HG02840 (cell line): Measurements from ENCODE around the gene PPEF1.

Experiments
- ATAC-seq: cut with Tn5 transposase; IDR thresholded peaks from one replicate; pipeline ENCODE4 v1.9.1; 2021; ENCODE audit warnings: mild to moderate bottlenecking, moderate library complexity, moderate number of reproducible peaks; ENCODE audit not compliant: unreplicated experiment, low FRiP score

PPEF1 gene

GRCh38 chrX:18874560-18875255, 167.3 kb downstream of the PPEF1 start:
- ATAC-seq: no peak

DNA sequence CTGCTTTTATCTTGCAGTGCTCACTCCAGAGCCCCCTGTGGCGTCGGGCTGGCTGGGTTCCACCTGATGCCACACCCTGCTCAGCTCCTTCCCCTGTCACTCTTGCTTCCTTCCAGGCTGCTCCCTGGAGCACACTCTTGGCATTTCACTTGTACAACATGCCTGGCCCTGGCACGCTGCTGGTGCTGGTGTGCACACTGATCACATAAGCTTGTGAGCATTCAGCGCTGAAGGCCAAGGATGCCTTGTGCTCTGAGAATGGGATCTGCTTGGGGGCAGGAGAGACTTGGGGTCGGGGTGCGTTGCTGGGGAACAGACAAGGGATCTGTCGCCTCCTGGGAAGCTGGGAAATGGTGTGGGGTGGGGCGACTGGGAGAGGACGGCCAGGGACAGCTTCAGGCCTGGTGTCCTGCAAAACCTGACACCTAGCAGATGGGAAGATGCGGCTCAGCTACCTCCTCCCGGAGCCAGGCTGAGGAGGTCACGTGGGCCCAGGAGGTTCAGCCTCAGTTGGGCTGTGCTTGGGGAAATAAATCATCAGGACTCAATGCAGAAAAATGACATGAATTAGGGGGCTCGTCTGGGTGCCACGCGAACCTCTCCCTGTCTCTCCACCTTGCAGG, 167.9 kb downstream of the PPEF1 start:
- ATAC-seq: no peak

GRCh38 chrX:18877469-18877868, 170.0 kb downstream of the PPEF1 start:
- ATAC-seq: no peak
